HepG2 (cell line): ENCODE data around the gene TTC31. TPM values are rescaled to one million over a fixed set of nuclear protein-coding genes. Genes with fewer than 3 reads are reported as not detected.

Experiments used
- GTF3A ChIP-seq: sonication (generic); formaldehyde crosslinking; conservative IDR thresholded peaks from 2 replicates; pipeline ENCODE4 v1.4.0; 2020; ENCODE audit warnings: mild to moderate bottlenecking, missing genetic modification reagents
- HDAC1 ChIP-seq: sonication (generic); formaldehyde crosslinking; IDR thresholded peaks from 2 replicates; pipeline ENCODE4 v1.5.1; 2020; ENCODE audit warnings: mild to moderate bottlenecking, missing genetic modification reagents
- NFIB ChIP-seq: sonication (generic); formaldehyde crosslinking; IDR thresholded peaks from 2 replicates; pipeline ENCODE4 v1.9.0; 2021; ENCODE audit warnings: missing genetic modification reagents, mild to moderate bottlenecking, borderline replicate concordance
- NFKBIZ ChIP-seq: IDR thresholded peaks from 2 replicates; pipeline ENCODE4 v1.6.1; 2018; ENCODE audit warnings: missing genetic modification reagents, missing compliant biosample characterization
- NR2F6 ChIP-seq, 2 experiments: IDR thresholded peaks; 2 replicates each; pipeline ENCODE4 v1.6.1; 2016; ENCODE audit warnings: antibody characterized with exemption in 1 of 2, mild to moderate bottlenecking in 1 of 2
- PHF8 ChIP-seq: sonication (generic); formaldehyde crosslinking; IDR thresholded peaks from 2 replicates; pipeline ENCODE4 v1.5.0; 2020; ENCODE audit warnings: missing genetic modification reagents
- SIX1 ChIP-seq: sonication (generic); formaldehyde crosslinking; IDR thresholded peaks from 2 replicates; pipeline ENCODE4 v1.4.0; 2020; ENCODE audit warnings: missing genetic modification reagents, borderline replicate concordance
- SRSF9 ChIP-seq: fragments of 200-400 bp; formaldehyde crosslinking; IDR thresholded peaks from 2 replicates; pipeline ENCODE4 v1.6.1; 2018; ENCODE audit warnings: borderline replicate concordance, mild to moderate bottlenecking, low read depth, low read length; ENCODE audit not compliant: insufficient read depth, poor library complexity, severe bottlenecking
- STAT5B ChIP-seq: sonication (generic); formaldehyde crosslinking; IDR thresholded peaks from 2 replicates; pipeline ENCODE4 v1.4.0; 2020; ENCODE audit warnings: missing genetic modification reagents
- ZFAT ChIP-seq: sonication (generic); formaldehyde crosslinking; conservative IDR thresholded peaks from 2 replicates; pipeline ENCODE4 v1.8.1; 2023; ENCODE audit warnings: missing genetic modification reagents, inconsistent platforms
- ZIK1 ChIP-seq: sonication (generic); formaldehyde crosslinking; IDR thresholded peaks from 2 replicates; pipeline ENCODE4 v1.5.0; 2020; ENCODE audit warnings: mild to moderate bottlenecking, low read depth, missing genetic modification reagents, borderline replicate concordance
- ZKSCAN8 ChIP-seq: IDR thresholded peaks from 2 replicates; pipeline ENCODE4 v1.6.1; 2016; ENCODE audit warnings: borderline replicate concordance, missing genetic modification reagents, missing compliant biosample characterization
- ZNF550 ChIP-seq: sonication (generic); formaldehyde crosslinking; IDR thresholded peaks from 2 replicates; pipeline ENCODE4 v1.4.0; 2020; ENCODE audit warnings: mild to moderate bottlenecking, missing genetic modification reagents, borderline replicate concordance
- ZNF572 ChIP-seq: sonication (generic); formaldehyde crosslinking; IDR thresholded peaks from 2 replicates; pipeline ENCODE4 v1.5.1; 2020; ENCODE audit warnings: mild to moderate bottlenecking, missing genetic modification reagents
- ZNF619 ChIP-seq: sonication (generic); formaldehyde crosslinking; IDR thresholded peaks from 2 replicates; pipeline ENCODE4 v1.4.0; 2020; ENCODE audit warnings: mild to moderate bottlenecking, missing genetic modification reagents
- ZNF891 ChIP-seq: sonication (generic); formaldehyde crosslinking; IDR thresholded peaks from 2 replicates; pipeline ENCODE4 v1.5.0; 2020; ENCODE audit warnings: mild to moderate bottlenecking, missing genetic modification reagents
- ZSCAN20 ChIP-seq: sonication (generic); formaldehyde crosslinking; IDR thresholded peaks from 2 replicates; pipeline ENCODE4 v1.4.0; 2020; ENCODE audit warnings: missing genetic modification reagents, mild to moderate bottlenecking, borderline replicate concordance
- polyA plus RNA-seq, 8 experiments: library from polyadenylated mRNA; depleted of rRNA in 3 of 8; stranded (reverse) in 7 of 8; unstranded in 1 of 8; fragments of >200 nt; fragmentation: Illumina TruSeq in 4 of 8; extraction: Trizol in 4 of 8; gene quantifications; 2 replicates each; pipeline versions ENCODE4 v1.2.1 to v1.2.3, GENCODE V29; 2011 to 2016; ENCODE audit warnings: low read depth in 4 of 8, missing spikeins in 1 of 8, mixed read lengths in 1 of 8; ENCODE audit not compliant: insufficient read depth in 1 of 8
- total RNA-seq, 5 experiments: library from RNA; depleted of rRNA; stranded (reverse); fragments of >200 nt; fragmentation: Illumina TruSeq; extraction: Trizol; gene quantifications; 2 replicates each; pipeline ENCODE4 v1.2.3, GENCODE V29; 2016; ENCODE audit warnings: low read depth in 1 of 5
- TF ChIP-seq, protein P1 (sequence below): sonication (generic); formaldehyde crosslinking; IDR thresholded peaks from 2 replicates; pipeline ENCODE4 v1.4.0; 2020; ENCODE audit warnings: missing genetic modification reagents, borderline replicate concordance
- TF ChIP-seq, protein P2 (sequence below): IDR thresholded peaks from 2 replicates; pipeline ENCODE4 v1.6.1; 2016; ENCODE audit warnings: missing compliant biosample characterization, missing genetic modification reagents, borderline replicate concordance
- TF ChIP-seq, protein P3 (sequence below): sonication (generic); formaldehyde crosslinking; IDR thresholded peaks from 2 replicates; pipeline ENCODE4 v1.5.0; 2020; ENCODE audit warnings: missing genetic modification reagents
- TF ChIP-seq, protein P4 (sequence below): sonication (generic); formaldehyde crosslinking; IDR thresholded peaks from 2 replicates; pipeline ENCODE4 v1.5.0; 2020; ENCODE audit warnings: missing genetic modification reagents, mild to moderate bottlenecking, borderline replicate concordance

The TTC31 gene
- total and polyA plus RNA-seq, 2 of the 13 experiments (the other 11 are each of a cell fraction or from before 2014, with no cell fraction given): 28.3 to 39.5 TPM

DNA sequence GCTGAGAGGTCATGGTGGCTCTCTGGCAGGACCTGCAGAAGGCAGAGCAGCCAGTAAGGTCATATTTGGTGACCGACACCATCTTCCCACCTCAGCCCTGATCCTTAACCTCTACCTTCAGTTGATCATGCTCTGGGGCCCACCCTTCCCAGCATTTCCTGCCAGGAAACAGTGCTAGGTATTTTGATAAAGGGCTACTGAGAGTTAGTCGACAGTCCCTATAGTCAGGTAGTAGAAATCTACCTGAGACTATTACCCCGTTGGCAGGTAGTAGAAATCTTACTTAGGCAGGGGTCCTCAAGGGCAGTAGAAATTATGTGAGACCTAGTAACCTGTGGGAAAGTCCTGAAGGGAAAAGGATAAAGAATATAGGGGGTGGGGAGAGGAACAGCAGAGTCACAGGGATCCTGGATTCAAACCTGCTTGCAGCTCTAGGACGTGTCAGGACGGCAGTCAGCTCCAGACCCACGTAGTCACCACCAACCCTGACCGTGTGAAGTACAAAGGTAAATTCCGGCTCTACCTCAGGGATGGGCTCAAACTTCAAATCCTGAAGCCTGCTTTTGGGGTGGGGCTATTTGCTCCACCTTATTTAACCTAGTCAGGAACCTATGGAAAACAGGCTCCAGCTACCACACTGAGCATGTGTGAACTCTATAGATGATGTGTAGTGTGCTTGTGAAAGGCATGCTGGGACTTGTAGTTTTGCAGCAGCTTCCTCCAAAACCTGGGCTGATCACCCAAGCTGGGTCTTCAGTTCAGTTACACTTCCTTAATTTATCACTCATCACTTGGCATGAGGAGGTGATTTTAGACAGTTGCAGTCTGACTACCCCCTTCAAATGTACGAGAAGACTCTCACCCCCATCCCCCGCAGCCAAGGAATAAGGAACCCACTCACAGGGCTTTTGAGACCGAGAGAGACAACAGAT, 43.1 kb downstream of the TTC31 start, which contains the start of gene DQX1 (continued):
- TF ChIP-seq, protein P1, sequence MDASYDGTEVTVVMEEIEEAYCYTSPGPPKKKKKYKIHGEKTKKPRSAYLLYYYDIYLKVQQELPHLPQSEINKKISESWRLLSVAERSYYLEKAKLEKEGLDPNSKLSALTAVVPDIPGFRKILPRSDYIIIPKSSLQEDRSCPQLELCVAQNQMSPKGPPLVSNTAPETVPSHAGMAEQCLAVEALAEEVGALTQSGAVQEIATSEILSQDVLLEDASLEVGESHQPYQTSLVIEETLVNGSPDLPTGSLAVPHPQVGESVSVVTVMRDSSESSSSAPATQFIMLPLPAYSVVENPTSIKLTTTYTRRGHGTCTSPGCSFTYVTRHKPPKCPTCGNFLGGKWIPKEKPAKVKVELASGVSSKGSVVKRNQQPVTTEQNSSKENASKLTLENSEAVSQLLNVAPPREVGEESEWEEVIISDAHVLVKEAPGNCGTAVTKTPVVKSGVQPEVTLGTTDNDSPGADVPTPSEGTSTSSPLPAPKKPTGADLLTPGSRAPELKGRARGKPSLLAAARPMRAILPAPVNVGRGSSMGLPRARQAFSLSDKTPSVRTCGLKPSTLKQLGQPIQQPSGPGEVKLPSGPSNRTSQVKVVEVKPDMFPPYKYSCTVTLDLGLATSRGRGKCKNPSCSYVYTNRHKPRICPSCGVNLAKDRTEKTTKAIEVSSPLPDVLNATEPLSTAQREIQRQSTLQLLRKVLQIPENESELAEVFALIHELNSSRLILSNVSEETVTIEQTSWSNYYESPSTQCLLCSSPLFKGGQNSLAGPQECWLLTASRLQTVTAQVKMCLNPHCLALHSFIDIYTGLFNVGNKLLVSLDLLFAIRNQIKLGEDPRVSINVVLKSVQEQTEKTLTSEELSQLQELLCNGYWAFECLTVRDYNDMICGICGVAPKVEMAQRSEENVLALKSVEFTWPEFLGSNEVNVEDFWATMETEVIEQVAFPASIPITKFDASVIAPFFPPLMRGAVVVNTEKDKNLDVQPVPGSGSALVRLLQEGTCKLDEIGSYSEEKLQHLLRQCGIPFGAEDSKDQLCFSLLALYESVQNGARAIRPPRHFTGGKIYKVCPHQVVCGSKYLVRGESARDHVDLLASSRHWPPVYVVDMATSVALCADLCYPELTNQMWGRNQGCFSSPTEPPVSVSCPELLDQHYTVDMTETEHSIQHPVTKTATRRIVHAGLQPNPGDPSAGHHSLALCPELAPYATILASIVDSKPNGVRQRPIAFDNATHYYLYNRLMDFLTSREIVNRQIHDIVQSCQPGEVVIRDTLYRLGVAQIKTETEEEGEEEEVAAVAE (CRISPR knock-in tag): peak; percentile 69; the same call in 1 of the 2 replicates
- TF ChIP-seq NR2F6 (IDR thresholded peaks at IDR 0.05): no peak
- peak; percentile 64; the same call in 1 of the 2 replicates for TF ChIP-seq NR2F6 (CRISPR knock-in tag; IDR thresholded peaks at IDR 0.05)
- TF ChIP-seq GTF3A (CRISPR knock-in tag): no peak
- TF ChIP-seq ZKSCAN8 (CRISPR knock-in tag): peak; percentile 23; the same call in 1 of the 2 replicates
- peak; percentile 65 for TF ChIP-seq HDAC1 (CRISPR knock-in tag)
- no peak for TF ChIP-seq ZNF572
- TF ChIP-seq SRSF9: no peak
- peak; percentile 54; the same call in 1 of the 2 replicates for TF ChIP-seq ZIK1
- TF ChIP-seq ZSCAN20 (CRISPR knock-in tag): no peak
- TF ChIP-seq STAT5B: peak; percentile 22; the same call in 1 of the 2 replicates
- TF ChIP-seq, protein P2, sequence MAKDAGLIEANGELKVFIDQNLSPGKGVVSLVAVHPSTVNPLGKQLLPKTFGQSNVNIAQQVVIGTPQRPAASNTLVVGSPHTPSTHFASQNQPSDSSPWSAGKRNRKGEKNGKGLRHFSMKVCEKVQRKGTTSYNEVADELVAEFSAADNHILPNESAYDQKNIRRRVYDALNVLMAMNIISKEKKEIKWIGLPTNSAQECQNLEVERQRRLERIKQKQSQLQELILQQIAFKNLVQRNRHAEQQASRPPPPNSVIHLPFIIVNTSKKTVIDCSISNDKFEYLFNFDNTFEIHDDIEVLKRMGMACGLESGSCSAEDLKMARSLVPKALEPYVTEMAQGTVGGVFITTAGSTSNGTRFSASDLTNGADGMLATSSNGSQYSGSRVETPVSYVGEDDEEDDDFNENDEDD (CRISPR knock-in tag): peak; percentile 58; the same call in 1 of the 2 replicates
- TF ChIP-seq, protein P3, sequence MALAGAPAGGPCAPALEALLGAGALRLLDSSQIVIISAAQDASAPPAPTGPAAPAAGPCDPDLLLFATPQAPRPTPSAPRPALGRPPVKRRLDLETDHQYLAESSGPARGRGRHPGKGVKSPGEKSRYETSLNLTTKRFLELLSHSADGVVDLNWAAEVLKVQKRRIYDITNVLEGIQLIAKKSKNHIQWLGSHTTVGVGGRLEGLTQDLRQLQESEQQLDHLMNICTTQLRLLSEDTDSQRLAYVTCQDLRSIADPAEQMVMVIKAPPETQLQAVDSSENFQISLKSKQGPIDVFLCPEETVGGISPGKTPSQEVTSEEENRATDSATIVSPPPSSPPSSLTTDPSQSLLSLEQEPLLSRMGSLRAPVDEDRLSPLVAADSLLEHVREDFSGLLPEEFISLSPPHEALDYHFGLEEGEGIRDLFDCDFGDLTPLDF (CRISPR knock-in tag): no peak
- no peak for TF ChIP-seq ZNF550 (CRISPR knock-in tag)
- 0 out of 2 replicates have a peak, but pooled peaks have one; percentile 26 for TF ChIP-seq ZNF891 (CRISPR knock-in tag)
- TF ChIP-seq, protein P4, sequence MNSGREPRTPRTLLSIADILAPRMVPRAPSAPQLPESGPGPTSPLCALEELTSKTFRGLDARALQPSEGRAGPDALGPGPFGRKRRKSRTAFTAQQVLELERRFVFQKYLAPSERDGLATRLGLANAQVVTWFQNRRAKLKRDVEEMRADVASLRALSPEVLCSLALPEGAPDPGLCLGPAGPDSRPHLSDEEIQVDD (CRISPR knock-in tag): no peak
- TF ChIP-seq ZNF619 (CRISPR knock-in tag): no peak
- 0 out of 2 replicates have a peak, but pooled peaks have one; percentile 68 for TF ChIP-seq NFKBIZ (CRISPR knock-in tag)
- no peak for TF ChIP-seq ZFAT
- peak; percentile 21; the same call in 1 of the 2 replicates for TF ChIP-seq PHF8 (CRISPR knock-in tag)
- TF ChIP-seq SIX1 (CRISPR knock-in tag): 0 out of 2 replicates have a peak, but pooled peaks have one; percentile 16
- no peak for TF ChIP-seq NFIB (CRISPR knock-in tag)
